Common myeloid progenitor, CD34-positive (primary cell): ENCODE measurements around the gene SMOC1.

Experiments
- CTCF ChIA-PET: fragments of 350-600 bp; sonication (Branson Sonifier 250); formaldehyde crosslinking; loops from one replicate; lab custom pipeline; 2021; ENCODE audit warnings: antibody characterized with exemption; lab: Charles Lee
- POLR2A ChIA-PET: fragments of 350-600 bp; sonication (Branson Sonifier 250); formaldehyde crosslinking; loops from one replicate; lab custom pipeline; 2021; ENCODE audit warnings: antibody characterized with exemption; lab: Charles Lee
- DNase-seq, 3 donors: peaks; one replicate each; pipeline versions ENCODE4 v3.0.0 to v3.0.0-alpha.2; 2013
- H3K27ac ChIP-seq, 2 experiments: 1 replicate in 1 of 2; 2 replicates in 1 of 2; pipeline ENCODE4 v1.7.0; 2013; ENCODE audit warnings: inconsistent platforms in 2 of 2, low read length in 2 of 2, mild to moderate bottlenecking in 2 of 2, low read depth in 1 of 2, moderate library complexity in 1 of 2; ENCODE audit not compliant: severe bottlenecking in 2 of 2, insufficient read depth in 1 of 2, poor library complexity in 1 of 2
- H3K27me3 ChIP-seq, 5 experiments: replicated peaks in 2 of 5; 1 replicate in 3 of 5; 2 replicates in 2 of 5; pipeline versions ENCODE4 v1.6.1 to v1.7.0; 2013; ENCODE audit warnings: low read length in 4 of 5, mild to moderate bottlenecking in 2 of 5, moderate library complexity in 2 of 5, inconsistent platforms in 1 of 5; ENCODE audit not compliant: insufficient read depth in 5 of 5, control insufficient read depth in 4 of 5
- H3K36me3 ChIP-seq, 4 experiments: 1 replicate in 2 of 4; 2 replicates in 2 of 4; pipeline versions ENCODE4 v1.6.1 to v1.7.0; 2013; ENCODE audit warnings: low read length in 3 of 4, control low read depth in 1 of 4, mild to moderate bottlenecking in 1 of 4; ENCODE audit not compliant: control insufficient read depth in 4 of 4, insufficient read depth in 4 of 4
- H3K4me1 ChIP-seq, 4 experiments: 1 replicate in 3 of 4; 2 replicates in 1 of 4; pipeline versions ENCODE4 v1.6.1 to v1.7.1; 2013; ENCODE audit warnings: low read length in 3 of 4, mild to moderate bottlenecking in 3 of 4, control low read depth in 1 of 4, inconsistent platforms in 1 of 4, moderate library complexity in 1 of 4; ENCODE audit not compliant: control insufficient read depth in 4 of 4, insufficient read depth in 4 of 4; ENCODE audit errors: control extremely low read depth in 1 of 4
- H3K4me3 ChIP-seq, 7 experiments: 1 replicate in 4 of 7; 2 replicates in 3 of 7; pipeline versions ENCODE4 v1.5.1 to v1.7.0; 2013; ENCODE audit warnings: mild to moderate bottlenecking in 7 of 7, low read length in 6 of 7, moderate library complexity in 6 of 7, inconsistent platforms in 2 of 7, low read depth in 2 of 7, control low read depth in 1 of 7; ENCODE audit not compliant: insufficient read depth in 4 of 7, control insufficient read depth in 1 of 7; ENCODE audit errors: extremely low read depth in 1 of 7
- H3K9me3 ChIP-seq, 5 experiments: 1 replicate in 4 of 5; 2 replicates in 1 of 5; pipeline versions ENCODE4 v1.6.1 to v1.7.1; 2013; ENCODE audit warnings: low read length in 4 of 5, mild to moderate bottlenecking in 2 of 5, inconsistent platforms in 1 of 5, low read depth in 1 of 5, moderate library complexity in 1 of 5; ENCODE audit not compliant: control insufficient read depth in 4 of 5, insufficient read depth in 2 of 5; ENCODE audit errors: control extremely low read depth in 1 of 5
- WGBS: methylation state at CpG from one replicate; pipeline ENCODE4 v1.1.5; 2013; ENCODE audit not compliant: insufficient coverage; 5-methylcytosine and 5-hydroxymethylcytosine counted together

Gene SMOC1

GRCh38 chr14:69937367-69938081 lies 58.3 kb downstream of the SMOC1 start:
- no peak for DNase-seq
- Histone ChIP-seq H3K4me1 (no peaks in the 10 kb centered on the region), H3K4me3 (no peak overlapping the region), H3K9me3 (no peaks in the 10 kb centered on the region), H3K27me3 (peaks cover 2 to 48% (median 25%) of the 10 kb centered on the region in 5 experiments), H3K36me3 (no peaks in the 10 kb centered on the region), H3K27ac (no peak overlapping the region)
- 49% methylated on average over 11 of the region's 12 CpGs for WGBS
- ChIA-PET POLR2A (no interaction called here), CTCF (interaction anchor here (1.0 kb wide), 1 partner anchor 8 kb away, joined by 3 read pairs; no protein-coding TSS in a partner anchor)

GRCh38 chr14:69938751-69939150 lies 59.5 kb downstream of the SMOC1 start:
- DNase-seq, result no peak
- ChIA-PET POLR2A (no interaction called here), CTCF (interaction anchor here (0.6 to 1.1 kb wide), 2 partner anchors 59 to 87 kb away, joined by 3 read pairs; no protein-coding TSS in a partner anchor)
- H3K27me3 ChIP-seq, result peaks cover 2 to 46% (median 31%) of the 10 kb centered on the region in 5 experiments
- 96% methylated on average over 3 of the region's 6 CpGs for WGBS
- no peaks in the 10 kb centered on the region for H3K36me3 ChIP-seq
- no peak overlapping the region for H3K4me3 ChIP-seq
- no peaks in the 10 kb centered on the region for H3K9me3 ChIP-seq
- no peak overlapping the region for H3K27ac ChIP-seq
- H3K4me1 ChIP-seq, result no peaks in the 10 kb centered on the region

GRCh38 chr14:69941768-69942742 lies 62.8 kb downstream of the SMOC1 start:
- Histone ChIP-seq H3K36me3 (no peaks in the 10 kb centered on the region), H3K9me3 (peaks cover 0 to 17% (median 5%) of the 10 kb centered on the region in 5 experiments), H3K4me3 (no peak overlapping the region), H3K27ac (no peak overlapping the region), H3K27me3 (peaks cover 2 to 39% (median 18%) of the 10 kb centered on the region in 5 experiments), H3K4me1 (no peaks in the 10 kb centered on the region)
- DNase-seq, result no peak
- 25% methylated on average over 1 of the region's 4 CpGs for WGBS
- CTCF ChIA-PET, result no interaction called here
- POLR2A ChIA-PET, result interaction anchor here (0.6 kb wide), 1 partner anchor 45 kb away, joined by 3 read pairs; no protein-coding TSS in a partner anchor

- Histone ChIP-seq H3K9me3 (peaks cover 0 to 17% (median 5%) of the 10 kb centered on the region in 5 experiments), H3K27me3 (peaks cover 0 to 35% (median 12%) of the 10 kb centered on the region in 5 experiments), H3K4me1 (no peaks in the 10 kb centered on the region), H3K27ac (no peak overlapping the region), H3K4me3 (no peak overlapping the region), H3K36me3 (no peaks in the 10 kb centered on the region)
- 86% methylated on average over 7 of the region's 12 CpGs for WGBS
- POLR2A ChIA-PET, result no interaction called here
- CTCF ChIA-PET, result no interaction called here
- DNase-seq, result no peak
These were observed 64.0 kb downstream of the SMOC1 start for GRCh38 chr14:69943084-69943780.

- 100% methylated on average over 1 of the region's 1 CpG for WGBS
- POLR2A ChIA-PET, result no interaction called here
- Histone ChIP-seq H3K9me3 (peaks cover 0 to 19% (median 5%) of the 10 kb centered on the region in 5 experiments), H3K4me1 (no peaks in the 10 kb centered on the region), H3K4me3 (no peak overlapping the region), H3K36me3 (no peaks in the 10 kb centered on the region), H3K27me3 (peaks cover 0 to 23% (median 11%) of the 10 kb centered on the region in 5 experiments), H3K27ac (no peak overlapping the region)
- no peak for DNase-seq
- CTCF ChIA-PET, result no interaction called here
These were observed 66.1 kb downstream of the SMOC1 start for GRCh38 chr14:69945347-69945746.

- no peak for DNase-seq
- Histone ChIP-seq H3K27me3 (peaks cover 0 to 18% (median 9%) of the 10 kb centered on the region in 5 experiments), H3K9me3 (peaks cover 0 to 20% (median 5%) of the 10 kb centered on the region in 5 experiments), H3K4me1 (no peaks in the 10 kb centered on the region), H3K36me3 (no peaks in the 10 kb centered on the region), H3K27ac (no peak overlapping the region), H3K4me3 (no peak overlapping the region)
- POLR2A ChIA-PET, result no interaction called here
- CTCF ChIA-PET, result no interaction called here
These were observed 66.7 kb downstream of the SMOC1 start for GRCh38 chr14:69945912-69946311.
